Subcutaneous abdominal adipose tissue (tissue), 5 donors: ENCODE measurements around the gene ARHGAP30.
A peak's percentile ranks its signal among the peaks of the same experiment; 100 is the strongest.
"Not testable (repeated sequence)": the region's sequence is repeated elsewhere in the genome, so short reads cannot be mapped to it uniquely, and the experiment has no call there.

Experiments
- H3K27ac ChIP-seq: one replicate; pipeline ENCODE4 v1.7.0; 2013; ENCODE audit warnings: low read depth, mild to moderate bottlenecking, inconsistent platforms, low read length, moderate library complexity
- H3K27me3 ChIP-seq, 5 donors: one replicate each; pipeline ENCODE4 v1.7.0; 2013; ENCODE audit warnings: low read length in 5 of 5, inconsistent platforms in 1 of 5; ENCODE audit not compliant: control insufficient read depth in 5 of 5, insufficient read depth in 4 of 5
- H3K36me3 ChIP-seq, 5 donors: one replicate each; pipeline ENCODE4 v1.7.0; 2013; ENCODE audit warnings: low read length in 5 of 5; ENCODE audit not compliant: control insufficient read depth in 5 of 5, insufficient read depth in 5 of 5
- H3K4me1 ChIP-seq, 5 donors: one replicate each; pipeline ENCODE4 v1.7.0; 2013; ENCODE audit warnings: low read length in 5 of 5, mild to moderate bottlenecking in 3 of 5, moderate library complexity in 1 of 5; ENCODE audit not compliant: control insufficient read depth in 5 of 5, insufficient read depth in 5 of 5
- H3K4me3 ChIP-seq, 5 donors: one replicate each; pipeline ENCODE4 v1.7.0; 2013; ENCODE audit warnings: low read length in 5 of 5, low read depth in 1 of 5
- H3K9ac ChIP-seq, 5 donors: one replicate each; pipeline ENCODE4 v1.7.0; 2013; ENCODE audit warnings: low read length in 5 of 5, mild to moderate bottlenecking in 4 of 5, moderate library complexity in 3 of 5
- H3K9me3 ChIP-seq, 5 donors: one replicate each; pipeline ENCODE4 v1.7.0; 2013; ENCODE audit warnings: low read length in 5 of 5; ENCODE audit not compliant: control insufficient read depth in 5 of 5
- donor health status: healthy.
- donor health status: healthy.
- donor health status: healthy.
- donor health status: healthy.
- donor health status: healthy.

ARHGAP30 gene

DNA sequence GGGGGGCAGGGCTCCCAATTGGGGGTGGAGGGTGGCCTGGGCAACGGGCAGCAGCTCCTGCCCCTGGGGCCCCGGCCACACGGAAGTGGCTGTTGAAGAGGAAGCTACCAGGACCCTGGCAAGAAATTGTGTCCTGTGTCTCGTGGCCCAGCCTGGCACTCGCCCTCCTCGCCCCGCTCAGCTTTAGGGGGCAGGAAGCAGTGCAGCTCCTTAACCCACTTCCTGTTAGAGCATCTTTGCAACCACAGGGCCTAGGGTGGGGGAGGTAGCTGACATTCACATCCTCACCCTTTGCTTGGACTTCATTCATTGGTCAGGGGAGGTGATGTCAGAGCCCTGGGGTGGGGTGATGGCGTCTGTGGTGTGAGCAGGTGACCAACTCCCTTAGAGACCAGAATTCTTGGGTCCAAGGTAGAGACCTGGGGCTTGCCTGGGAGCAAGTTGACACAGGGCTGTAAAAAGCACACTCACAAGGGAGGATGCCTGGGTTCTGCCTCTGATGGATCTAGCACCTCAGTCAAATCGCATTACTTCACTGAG lies at the start of gene ARHGAP30:
Gene ARHGAP30, minus strand, starts transcription at position 161 of the 540 bp plus-strand sequence. CDS start 267 bp downstream, outside the sequence.
- peak within 1 kb of the TSS in 4 of 5 donors; percentile 41 to 68 (median 62) for H3K9ac ChIP-seq
- peak within 1 kb of the TSS; percentile 37 for H3K27ac ChIP-seq
- H3K4me3 ChIP-seq: peak within 1 kb of the TSS; percentile 45 to 73 (median 59)

GRCh38 chr1:161117759-161118581 lies 48.3 kb upstream of the ARHGAP30 start, which contains the start of the genes NIT1 and PFDN2:
TSS of gene NIT1 (plus strand) at chr1:161118105. CDS start at chr1:161118177, 72 bp downstream.
TSS of gene PFDN2 (minus strand) at chr1:161118037. CDS start at chr1:161118026, 11 bp downstream.
- Histone ChIP-seq H3K36me3 (peaks cover 12 to 38% (median 31%) of the 10 kb centered on the region in 5 donors), H3K27me3 (no peaks in the 10 kb centered on the region), H3K27ac (peak within 1 kb of the TSS; percentile 99), H3K4me3 (peak within 1 kb of the TSS; percentile 100), H3K4me1 (peaks cover 12 to 69% (median 56%) of the 10 kb centered on the region in 5 donors), H3K9me3 (no peaks in the 10 kb centered on the region), H3K9ac (peak within 1 kb of the TSS; percentile 99 to 100 (median 100))

More for the DNA sequence above, at the start of gene ARHGAP30:
- Histone ChIP-seq H3K27me3 (no peaks in the 10 kb centered on the region), H3K36me3 (no peaks in the 10 kb centered on the region), H3K9me3 (no peaks in the 10 kb centered on the region), H3K4me1 (peaks cover 0 to 16% (median 8%) of the 10 kb centered on the region in 5 donors)

GRCh38 chr1:161115961-161116360 lies 46.3 kb upstream of the ARHGAP30 start:
- not testable (repeated sequence) for H3K27me3 ChIP-seq, H3K9me3 ChIP-seq, H3K27ac ChIP-seq, H3K9ac ChIP-seq
- H3K36me3 ChIP-seq: peaks cover 3 to 18% (median 12%) of the 10 kb centered on the region in 5 donors
- H3K4me1 ChIP-seq: peaks cover 12 to 69% (median 55%) of the 10 kb centered on the region in 5 donors
- peak overlapping the region in 1 of 5 donors; percentile 100 for H3K4me3 ChIP-seq

GRCh38 chr1:161115132-161115711 lies 45.5 kb upstream of the ARHGAP30 start:
- no peak overlapping the region for H3K4me3 ChIP-seq
- H3K27me3 ChIP-seq: no peaks in the 10 kb centered on the region
- no peak overlapping the region for H3K27ac ChIP-seq
- peak overlapping the region in 1 of 5 donors; percentile 48 for H3K9ac ChIP-seq
- H3K36me3 ChIP-seq: peaks cover 0 to 11% (median 5%) of the 10 kb centered on the region in 5 donors
- no peaks in the 10 kb centered on the region for H3K9me3 ChIP-seq
- peaks cover 12 to 62% (median 48%) of the 10 kb centered on the region in 5 donors for H3K4me1 ChIP-seq

- Histone ChIP-seq H3K27me3 (no peaks in the 10 kb centered on the region), H3K36me3 (peaks cover 0 to 11% (median 4%) of the 10 kb centered on the region in 5 donors), H3K27ac (peak overlapping the region; percentile 17), H3K9me3 (no peaks in the 10 kb centered on the region), H3K9ac (no peak overlapping the region), H3K4me1 (peaks cover 10 to 56% (median 42%) of the 10 kb centered on the region in 5 donors), H3K4me3 (no peak overlapping the region)
Observed at GRCh38 chr1:161114556-161114955, 44.9 kb upstream of the ARHGAP30 start.

- peaks cover 0 to 15% (median 6%) of the 10 kb centered on the region in 5 donors for H3K36me3 ChIP-seq
- no peak overlapping the region for H3K4me3 ChIP-seq
- peak overlapping the region in 1 of 5 donors; percentile 6 for H3K9ac ChIP-seq
- peak overlapping the region; percentile 17 for H3K27ac ChIP-seq
- H3K27me3 ChIP-seq: no peaks in the 10 kb centered on the region
- no peaks in the 10 kb centered on the region for H3K9me3 ChIP-seq
- H3K4me1 ChIP-seq: peaks cover 4 to 49% (median 35%) of the 10 kb centered on the region in 5 donors
Observed at GRCh38 chr1:161113915-161114314, 44.2 kb upstream of the ARHGAP30 start.

DNA sequence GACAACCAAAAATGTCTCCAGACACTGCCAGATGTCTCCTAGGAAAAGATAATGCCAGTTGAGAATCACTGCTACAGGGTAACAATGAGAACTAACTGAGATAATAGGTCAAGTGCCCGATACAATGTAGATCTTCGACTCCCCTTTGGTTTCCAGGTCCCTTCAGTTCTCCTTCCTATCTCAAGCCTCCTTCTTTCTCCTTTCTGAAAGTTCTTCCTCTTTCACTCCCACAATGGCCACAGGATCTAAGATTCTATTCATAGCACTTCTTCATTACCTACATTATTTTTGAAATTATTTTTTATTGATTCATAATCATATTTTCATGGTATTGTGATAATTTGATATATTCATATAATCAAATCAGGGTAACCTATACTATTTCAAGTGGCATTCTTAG lies 41.8 kb upstream of the ARHGAP30 start:
- Histone ChIP-seq H3K4me3 (no peak overlapping the region), H3K27ac (peak overlapping the region; percentile 3), H3K27me3 (no peaks in the 10 kb centered on the region), H3K36me3 (peaks cover 0 to 16% (median 6%) of the 10 kb centered on the region in 5 donors), H3K9me3 (no peaks in the 10 kb centered on the region), H3K9ac (no peak overlapping the region), H3K4me1 (peaks cover 0 to 30% (median 20%) of the 10 kb centered on the region in 5 donors)

GRCh38 chr1:161111117-161111516 lies 41.4 kb upstream of the ARHGAP30 start:
- H3K4me3 ChIP-seq: no peak overlapping the region
- peak overlapping the region; percentile 3 for H3K27ac ChIP-seq
- H3K4me1 ChIP-seq: peaks cover 0 to 26% (median 16%) of the 10 kb centered on the region in 5 donors
- no peaks in the 10 kb centered on the region for H3K9me3 ChIP-seq
- peaks cover 0 to 16% (median 6%) of the 10 kb centered on the region in 5 donors for H3K36me3 ChIP-seq
- no peaks in the 10 kb centered on the region for H3K27me3 ChIP-seq
- H3K9ac ChIP-seq: no peak overlapping the region

- Histone ChIP-seq H3K4me3 (no peak overlapping the region), H3K27me3 (no peaks in the 10 kb centered on the region), H3K4me1 (peaks cover 0 to 23% (median 18%) of the 10 kb centered on the region in 5 donors), H3K9me3 (no peaks in the 10 kb centered on the region), H3K9ac (no peak overlapping the region), H3K27ac (no peak overlapping the region), H3K36me3 (peaks cover 0 to 18% (median 13%) of the 10 kb centered on the region in 5 donors)
Observed at GRCh38 chr1:161106431-161106830, 36.7 kb upstream of the ARHGAP30 start.
